Endothelial cell of umbilical vein (primary cell): ENCODE data around the gene SOX10. TPM values are rescaled to one million over a fixed set of nuclear protein-coding genes. Genes with fewer than 3 reads are reported as not detected.

Experiments used
- BruUV-seq: library from RNA; stranded (reverse); fragments of 400-500 nt; replicated peaks from 2 replicates; lab custom pipeline; 2021; lab: Mats Ljungman, UMichigan
- CTCF ChIA-PET: fragments of 300-600, 350-600 bp; sonication (Branson Sonifier 250); formaldehyde crosslinking; loops from one replicate; lab custom pipeline; 2021; ENCODE audit warnings: antibody characterized with exemption, inconsistent platforms; lab: Charles Lee
- POLR2A ChIA-PET: fragments of 300-600, 350-600 bp; sonication (Branson Sonifier 250); formaldehyde crosslinking; loops from one replicate; lab custom pipeline; 2021; ENCODE audit warnings: antibody characterized with exemption, inconsistent platforms; lab: Charles Lee
- DNase-seq: peaks from one replicate; pipeline ENCODE4 v3.0.0-alpha.2; 2011; ENCODE audit warnings: low read depth, low spot score
- FAIRE-seq: peaks from 2 replicates; lab custom pipeline; 2011; peaks lifted over from hg19 to GRCh38; lab: Jason Lieb, UNC
- H2AFZ ChIP-seq: 2 replicates; pipeline ENCODE4 v1.6.0; 2012; ENCODE audit warnings: low read depth, low read length, control low read depth, inconsistent platforms
- H3K27ac ChIP-seq: 2 replicates; pipeline ENCODE4 v1.5.1; 2011; ENCODE audit warnings: low read depth, mild to moderate bottlenecking, control low read depth, low read length, moderate library complexity; ENCODE audit not compliant: insufficient read depth
- H3K27me3 ChIP-seq, 2 experiments: 2 replicates each; pipeline versions ENCODE4 v1.6.0 to v1.6.1; 2011; ENCODE audit warnings: low read length in 2 of 2, mixed read lengths in 1 of 2; ENCODE audit not compliant: control insufficient read depth in 2 of 2, insufficient read depth in 2 of 2
- H3K36me3 ChIP-seq, 2 experiments: 2 replicates in 1 of 2; 3 replicates in 1 of 2; pipeline ENCODE4 v1.5.1; 2011; ENCODE audit warnings: low read length in 2 of 2, mild to moderate bottlenecking in 1 of 2, moderate library complexity in 1 of 2; ENCODE audit not compliant: control insufficient read depth in 2 of 2, insufficient read depth in 2 of 2; ENCODE audit errors: extremely low read depth in 1 of 2
- H3K4me1 ChIP-seq: 3 replicates; pipeline ENCODE4 v1.5.1; 2011; ENCODE audit warnings: mild to moderate bottlenecking, low read length; ENCODE audit not compliant: control insufficient read depth, insufficient read depth; ENCODE audit errors: extremely low read depth
- H3K4me2 ChIP-seq: 2 replicates; pipeline ENCODE4 v1.6.1; 2011; ENCODE audit warnings: low read length, control low read depth, mixed read lengths; ENCODE audit not compliant: insufficient read depth
- H3K4me3 ChIP-seq, 3 experiments: fragments of 200-600 bp in 1 of 3; sonication (generic), shearing (Covaris generic) in 1 of 3; replicated peaks in 1 of 3; 2 replicates each; pipeline ENCODE4 v1.5.1; 2011 to 2016; ENCODE audit warnings: control low read depth in 3 of 3, low read length in 3 of 3, mild to moderate bottlenecking in 2 of 3, inconsistent platforms in 1 of 3, low read depth in 1 of 3, moderate library complexity in 1 of 3; ENCODE audit not compliant: insufficient read depth in 1 of 3
- H3K79me2 ChIP-seq: 2 replicates; pipeline ENCODE4 v1.6.0; 2012; ENCODE audit warnings: low read length, inconsistent platforms; ENCODE audit not compliant: control insufficient read depth, insufficient read depth
- H3K9ac ChIP-seq: replicated peaks from 2 replicates; pipeline ENCODE3; 2011; ENCODE audit warnings: low read length, control low read depth; ENCODE audit not compliant: insufficient read depth; ENCODE audit errors: extremely low read depth
- H3K9me1 ChIP-seq: replicated peaks from 3 replicates; pipeline ENCODE4 v1.6.0; 2011; ENCODE audit warnings: mild to moderate bottlenecking, low read length; ENCODE audit not compliant: control insufficient read depth, insufficient read depth; ENCODE audit errors: extremely low read depth
- H3K9me3 ChIP-seq: replicated peaks from 2 replicates; pipeline ENCODE4 v1.5.1; 2012; ENCODE audit warnings: low read length, inconsistent platforms; ENCODE audit not compliant: control insufficient read depth, insufficient read depth
- H4K20me1 ChIP-seq: replicated peaks from 2 replicates; pipeline ENCODE3; 2011; ENCODE audit warnings: mild to moderate bottlenecking, low read length; ENCODE audit not compliant: control insufficient read depth, insufficient read depth; ENCODE audit errors: extremely low read depth
- EZH2 ChIP-seq: IDR thresholded peaks from 2 replicates; pipeline ENCODE4 v1.6.1; 2012; ENCODE audit warnings: borderline replicate concordance, low read depth, mild to moderate bottlenecking, moderate library complexity, low read length, inconsistent platforms; ENCODE audit not compliant: severe bottlenecking
- FOS ChIP-seq: IDR thresholded peaks from 2 replicates; pipeline ENCODE4 v1.6.1; 2011; ENCODE audit warnings: mild to moderate bottlenecking, low read length, moderate library complexity, borderline replicate concordance; ENCODE audit not compliant: insufficient read depth
- GATA2 ChIP-seq: IDR thresholded peaks from 2 replicates; pipeline ENCODE4 v1.7.0; 2011; ENCODE audit warnings: low read depth, mild to moderate bottlenecking, moderate library complexity, mixed read lengths, low read length; ENCODE audit not compliant: insufficient read length, insufficient read depth
- JUN ChIP-seq: IDR thresholded peaks from 2 replicates; pipeline ENCODE4 v1.6.1; 2011; ENCODE audit warnings: borderline replicate concordance, low read depth; ENCODE audit not compliant: insufficient read length, insufficient read depth
- MYC ChIP-seq: IDR thresholded peaks from one replicate; pipeline ENCODE4 v1.6.1; 2011; ENCODE audit warnings: mild to moderate bottlenecking, low read depth, low read length
- POLR2A ChIP-seq: IDR thresholded peaks from 2 replicates; pipeline ENCODE4 v1.6.1; 2012; ENCODE audit warnings: low read depth, mild to moderate bottlenecking, control low read depth, low read length
- POLR2AphosphoS5 ChIP-seq: IDR thresholded peaks from 2 replicates; pipeline ENCODE4 v1.6.1; 2012; ENCODE audit warnings: low read depth, mild to moderate bottlenecking, control low read depth, low read length, moderate library complexity; ENCODE audit not compliant: insufficient read depth
- dilution Hi-C: fragments of 300-500 bp; cut with MboI; formaldehyde crosslinking; loops from one replicate; pipeline ENCODE4 v1.15.0; 2019; ENCODE audit warnings: low sequenced_read_pairs; ENCODE audit not compliant: extremely low pct_ligation_motif_present
- intact Hi-C: fragments of 100-400 bp; cut with micrococcal nuclease; formaldehyde crosslinking; loops from one replicate; pipeline ENCODE4 v1.10.0; 2022
- polyA plus RNA-seq, 4 experiments: library from polyadenylated mRNA; depleted of rRNA in 3 of 4; stranded (reverse) in 3 of 4; unstranded in 1 of 4; fragments of >200 nt; gene quantifications; 2 replicates each; pipeline versions ENCODE4 v1.2.1 to v1.2.3, GENCODE V29; 2011 to 2012; ENCODE audit warnings: missing spikeins in 1 of 4
- total RNA-seq: library from RNA; stranded (reverse); gene quantifications from 2 replicates; pipeline ENCODE4 v1.2.3, GENCODE V29; 2021
- TF ChIP-seq, protein P1 (sequence below): IDR thresholded peaks from 2 replicates; pipeline ENCODE4 v1.6.1; 2011; ENCODE audit not compliant: insufficient read depth, insufficient read length
- TF ChIP-seq, protein P2 (sequence below), 2 donors: IDR thresholded peaks; 1 replicate in 1 of 2; 2 replicates in 1 of 2; pipeline ENCODE4 v1.5.1; 2011; ENCODE audit warnings: low read length in 2 of 2, mild to moderate bottlenecking in 2 of 2, moderate library complexity in 2 of 2, control low read depth in 1 of 2, inconsistent platforms in 1 of 2, low read depth in 1 of 2; ENCODE audit not compliant: insufficient read depth in 1 of 2; ENCODE audit errors: extremely low read depth in 1 of 2

SOX10 gene
- total and polyA plus RNA-seq, 2 donors (not counting 3 experiments of a cell fraction or from before 2014, with no cell fraction given), result not detected

DNA sequence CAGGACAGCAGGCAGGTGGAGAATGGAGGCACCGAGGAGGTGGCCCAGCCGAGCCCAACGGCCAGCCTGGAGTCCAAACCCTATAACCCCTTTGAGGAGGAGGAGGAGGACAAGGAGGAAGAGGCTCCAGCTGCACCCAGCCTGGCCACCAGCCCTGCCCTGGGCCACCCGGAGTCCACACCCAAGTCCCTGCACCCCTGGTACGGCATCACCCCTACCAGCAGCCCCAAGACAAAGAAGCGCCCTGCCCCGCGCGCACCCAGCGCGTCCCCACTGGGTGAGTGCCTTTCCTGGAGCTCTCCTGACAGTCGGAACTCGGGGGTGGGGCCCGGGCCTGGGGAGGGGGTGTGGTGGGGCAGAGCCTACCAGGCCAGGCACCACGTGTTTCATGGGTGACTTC is 58.6 kb downstream of the SOX10 start:
- Histone ChIP-seq H3K4me1 (peaks cover 8% of the 10 kb centered on the region), H3K9me3 (no peaks in the 10 kb centered on the region), H3K36me3 (peaks cover 5 to 33% of the 10 kb centered on the region in 2 experiments), H3K9me1 (no peaks in the 10 kb centered on the region), H3K27me3 (no peaks in the 10 kb centered on the region), H3K9ac (no peak overlapping the region), H4K20me1 (no peaks in the 10 kb centered on the region), H2AFZ (no peak overlapping the region), H3K79me2 (no peaks in the 10 kb centered on the region), H3K27ac (no peak overlapping the region), H3K4me3 (no peak overlapping the region), H3K4me2 (no peak overlapping the region)
- ChIA-PET CTCF (no interaction called here), POLR2A (no interaction called here)
- DNase-seq (no peak), FAIRE-seq (no peak)
- dilution Hi-C loops, result no loop called here
- intact Hi-C loops, result no loop called here
- no TSS peak for BruUV-seq
- TF ChIP-seq, protein P1, sequence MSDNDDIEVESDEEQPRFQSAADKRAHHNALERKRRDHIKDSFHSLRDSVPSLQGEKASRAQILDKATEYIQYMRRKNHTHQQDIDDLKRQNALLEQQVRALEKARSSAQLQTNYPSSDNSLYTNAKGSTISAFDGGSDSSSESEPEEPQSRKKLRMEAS, result no peak
- TF ChIP-seq, protein P2, sequence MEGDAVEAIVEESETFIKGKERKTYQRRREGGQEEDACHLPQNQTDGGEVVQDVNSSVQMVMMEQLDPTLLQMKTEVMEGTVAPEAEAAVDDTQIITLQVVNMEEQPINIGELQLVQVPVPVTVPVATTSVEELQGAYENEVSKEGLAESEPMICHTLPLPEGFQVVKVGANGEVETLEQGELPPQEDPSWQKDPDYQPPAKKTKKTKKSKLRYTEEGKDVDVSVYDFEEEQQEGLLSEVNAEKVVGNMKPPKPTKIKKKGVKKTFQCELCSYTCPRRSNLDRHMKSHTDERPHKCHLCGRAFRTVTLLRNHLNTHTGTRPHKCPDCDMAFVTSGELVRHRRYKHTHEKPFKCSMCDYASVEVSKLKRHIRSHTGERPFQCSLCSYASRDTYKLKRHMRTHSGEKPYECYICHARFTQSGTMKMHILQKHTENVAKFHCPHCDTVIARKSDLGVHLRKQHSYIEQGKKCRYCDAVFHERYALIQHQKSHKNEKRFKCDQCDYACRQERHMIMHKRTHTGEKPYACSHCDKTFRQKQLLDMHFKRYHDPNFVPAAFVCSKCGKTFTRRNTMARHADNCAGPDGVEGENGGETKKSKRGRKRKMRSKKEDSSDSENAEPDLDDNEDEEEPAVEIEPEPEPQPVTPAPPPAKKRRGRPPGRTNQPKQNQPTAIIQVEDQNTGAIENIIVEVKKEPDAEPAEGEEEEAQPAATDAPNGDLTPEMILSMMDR (IDR thresholded peaks at IDR 0.05; ENCODE audit: extremely low read depth in 1 of 2, insufficient read depth in 1 of 2, low read depth in 1 of 2, low read length in 2 of 2), result no peak
- no peak for TF ChIP-seq JUN
- no peak for TF ChIP-seq MYC
- no peak for TF ChIP-seq POLR2A
- TF ChIP-seq POLR2AphosphoS5, result no peak
- no peak for TF ChIP-seq FOS
- no peak for TF ChIP-seq GATA2
- no peak for TF ChIP-seq EZH2
